ES-I3 (cell line): Measurements from ENCODE around the gene SPIC.

Experiments used
- H3K36me3 ChIP-seq: 2 replicates; pipeline ENCODE4 v1.6.1; 2013; ENCODE audit warnings: mild to moderate bottlenecking, low read length, control low read depth, moderate library complexity; ENCODE audit not compliant: insufficient read depth
- H3K4me1 ChIP-seq: 2 replicates; pipeline ENCODE4 v1.6.1; 2013; ENCODE audit warnings: mild to moderate bottlenecking, control low read depth, low read length; ENCODE audit not compliant: insufficient read depth
- H3K9ac ChIP-seq: 2 replicates; pipeline ENCODE4 v1.6.1; 2013; ENCODE audit warnings: low read depth, mild to moderate bottlenecking, low read length, moderate library complexity
- H3K9me3 ChIP-seq: 2 replicates; pipeline ENCODE4 v1.6.1; 2013; ENCODE audit warnings: mild to moderate bottlenecking, low read length, moderate library complexity; ENCODE audit not compliant: control insufficient read depth, insufficient read depth

The SPIC gene

GRCh38 chr12:101488469-101488868 lies 13.3 kb downstream of the SPIC start:
- H3K4me1 ChIP-seq = no peaks in the 10 kb centered on the region
- no peak overlapping the region for H3K9ac ChIP-seq
- no peaks in the 10 kb centered on the region for H3K9me3 ChIP-seq
- H3K36me3 ChIP-seq = no peaks in the 10 kb centered on the region

- Histone ChIP-seq H3K9ac (no peak overlapping the region), H3K4me1 (no peaks in the 10 kb centered on the region)
Measured at GRCh38 chr12:101490286-101490920, 15.3 kb downstream of the SPIC start.

GRCh38 chr12:101491329-101491728 lies 16.2 kb downstream of the SPIC start:
- no peaks in the 10 kb centered on the region for H3K4me1 ChIP-seq
- no peaks in the 10 kb centered on the region for H3K36me3 ChIP-seq
- H3K9me3 ChIP-seq = no peaks in the 10 kb centered on the region

More at GRCh38 chr12:101490286-101490920, 15.3 kb downstream of the SPIC start:
- Histone ChIP-seq H3K36me3 (no peaks in the 10 kb centered on the region), H3K9me3 (no peaks in the 10 kb centered on the region)

GRCh38 chr12:101493556-101493955 lies 18.4 kb downstream of the SPIC start:
- Histone ChIP-seq H3K9me3 (no peaks in the 10 kb centered on the region), H3K9ac (no peak overlapping the region)

More at GRCh38 chr12:101491329-101491728, 16.2 kb downstream of the SPIC start:
- no peak overlapping the region for H3K9ac ChIP-seq

GRCh38 chr12:101498252-101498651 lies 23.1 kb downstream of the SPIC start:
- no peaks in the 10 kb centered on the region for H3K9me3 ChIP-seq
- no peaks in the 10 kb centered on the region for H3K36me3 ChIP-seq
- H3K4me1 ChIP-seq = no peaks in the 10 kb centered on the region
- no peak overlapping the region for H3K9ac ChIP-seq

More at GRCh38 chr12:101493556-101493955, 18.4 kb downstream of the SPIC start:
- H3K4me1 ChIP-seq = no peaks in the 10 kb centered on the region
- no peaks in the 10 kb centered on the region for H3K36me3 ChIP-seq

GRCh38 chr12:101501410-101501995 lies 26.4 kb downstream of the SPIC start:
- H3K9me3 ChIP-seq = no peaks in the 10 kb centered on the region; the same call in 1 of the 2 replicates

GRCh38 chr12:101521136-101521535 lies 46.0 kb downstream of the SPIC start:
- Histone ChIP-seq H3K4me1 (0 out of 2 replicates have a peak, but pooled peaks cover 4% of the 10 kb centered on the region), H3K9ac (no peak overlapping the region), H3K36me3 (no peaks in the 10 kb centered on the region), H3K9me3 (no peaks in the 10 kb centered on the region)

More at GRCh38 chr12:101501410-101501995, 26.4 kb downstream of the SPIC start:
- H3K4me1 ChIP-seq = no peaks in the 10 kb centered on the region
- no peaks in the 10 kb centered on the region for H3K36me3 ChIP-seq
- no peak overlapping the region for H3K9ac ChIP-seq

GRCh38 chr12:101527682-101528081 lies 52.5 kb downstream of the SPIC start:
- Histone ChIP-seq H3K9me3 (no peaks in the 10 kb centered on the region), H3K4me1 (0 out of 2 replicates have a peak, but pooled peaks cover 6% of the 10 kb centered on the region), H3K9ac (no peak overlapping the region), H3K36me3 (no peaks in the 10 kb centered on the region)

- Histone ChIP-seq H3K9me3 (no peaks in the 10 kb centered on the region), H3K36me3 (no peaks in the 10 kb centered on the region), H3K4me1 (peaks cover 7% of the 10 kb centered on the region; the same call in 1 of the 2 replicates), H3K9ac (no peak overlapping the region)
Measured at GRCh38 chr12:101536069-101536674, 61.0 kb downstream of the SPIC start.
